SK-N-SH treated with all-trans-retinoic acid at 6 μM for 48 hours (cell line): Measurements from ENCODE around the gene MAP3K7.

Experiments
- CREB5 ChIP-seq: fragments of 250-450 bp; sonication (Bioruptor Pico); IDR thresholded peaks from 2 replicates; pipeline ENCODE4 v1.5.1; 2020; ENCODE audit warnings: low read depth, mild to moderate bottlenecking, moderate library complexity
- OSR1 ChIP-seq: fragments of 250-450 bp; sonication (Bioruptor Pico); IDR thresholded peaks from 2 replicates; pipeline ENCODE4 v1.8.0; 2022; ENCODE audit warnings: moderate library complexity, mild to moderate bottlenecking, inconsistent platforms
- PATZ1 ChIP-seq: fragments of 250-450 bp; sonication (Bioruptor Pico); IDR thresholded peaks from 2 replicates; pipeline ENCODE4 v1.8.0; 2020; ENCODE audit warnings: mild to moderate bottlenecking, moderate library complexity, borderline replicate concordance
- ZC3H10 ChIP-seq: fragments of 250-450 bp; sonication (Bioruptor Pico); IDR thresholded peaks from 2 replicates; pipeline ENCODE4 v1.5.1; 2021; ENCODE audit warnings: mild to moderate bottlenecking, moderate library complexity
- ZNF70 ChIP-seq: fragments of 450-650 bp; formaldehyde crosslinking; IDR thresholded peaks from 2 replicates; pipeline ENCODE4 v1.5.0; 2020; ENCODE audit warnings: mild to moderate bottlenecking, moderate library complexity

- TF ChIP-seq ZNF70 (CRISPR knock-in tag) (no peak), PATZ1 (CRISPR knock-in tag) (no peak), OSR1 (CRISPR knock-in tag) (no peak), ZC3H10 (CRISPR knock-in tag) (no peak), CREB5 (CRISPR knock-in tag) (no peak)
These were observed 42.8 kb downstream of the MAP3K7 start for GRCh38 chr6:90544081-90544480.
